HG03432 (cell line): ENCODE measurements around the gene LPP.

ENCODE experiments used
- ATAC-seq: cut with Tn5 transposase; IDR thresholded peaks from one replicate; pipeline ENCODE4 v1.9.1; 2021; ENCODE audit warnings: mild to moderate bottlenecking, moderate library complexity; ENCODE audit not compliant: unreplicated experiment

LPP gene

GRCh38 chr3:188533612-188534357 is 379.8 kb downstream of the LPP start:
- ATAC-seq = no peak

GRCh38 chr3:188534633-188535032 is 380.7 kb downstream of the LPP start:
- ATAC-seq = no peak

- ATAC-seq = no peak
Measured at GRCh38 chr3:188537606-188538005, 383.6 kb downstream of the LPP start.

- no peak for ATAC-seq
Measured at GRCh38 chr3:188539037-188539436, 385.1 kb downstream of the LPP start.

GRCh38 chr3:188539631-188540194 is 385.8 kb downstream of the LPP start:
- ATAC-seq = no peak

GRCh38 chr3:188542196-188542595 is 388.2 kb downstream of the LPP start:
- ATAC-seq = no peak

GRCh38 chr3:188544012-188544411 is 390.1 kb downstream of the LPP start:
- no peak for ATAC-seq

- no peak for ATAC-seq
Measured at GRCh38 chr3:188546835-188547670, 393.1 kb downstream of the LPP start.

- ATAC-seq = no peak
Measured at GRCh38 chr3:188553569-188553968, 399.6 kb downstream of the LPP start.

- no peak for ATAC-seq
Measured at GRCh38 chr3:188554404-188554803, 400.4 kb downstream of the LPP start.

GRCh38 chr3:188557235-188557634 is 403.3 kb downstream of the LPP start:
- no peak for ATAC-seq

GRCh38 chr3:188558343-188559071 is 404.6 kb downstream of the LPP start:
- no peak for ATAC-seq

- ATAC-seq = no peak
Measured at GRCh38 chr3:188559072-188559429, 405.1 kb downstream of the LPP start.

- no peak for ATAC-seq
Measured at GRCh38 chr3:188559856-188560255, 405.9 kb downstream of the LPP start.

- ATAC-seq = no peak
Measured at GRCh38 chr3:188562144-188562543, 408.2 kb downstream of the LPP start.

- ATAC-seq = no peak
Measured at GRCh38 chr3:188567478-188568195, 413.7 kb downstream of the LPP start.

GRCh38 chr3:188568736-188569135 is 414.8 kb downstream of the LPP start:
- ATAC-seq = no peak

GRCh38 chr3:188571531-188572095 is 417.7 kb downstream of the LPP start:
- ATAC-seq = no peak

- no peak for ATAC-seq
Measured at GRCh38 chr3:188573291-188573940, 419.5 kb downstream of the LPP start.

GRCh38 chr3:188573956-188574355 is 420.0 kb downstream of the LPP start:
- ATAC-seq = no peak
